ENCODE results near the gene SUN1.
"Not testable (repeated sequence)": the region's sequence is repeated elsewhere in the genome, so short reads cannot be mapped to it uniquely, and the experiment has no call there.

SUN1 gene

DNA sequence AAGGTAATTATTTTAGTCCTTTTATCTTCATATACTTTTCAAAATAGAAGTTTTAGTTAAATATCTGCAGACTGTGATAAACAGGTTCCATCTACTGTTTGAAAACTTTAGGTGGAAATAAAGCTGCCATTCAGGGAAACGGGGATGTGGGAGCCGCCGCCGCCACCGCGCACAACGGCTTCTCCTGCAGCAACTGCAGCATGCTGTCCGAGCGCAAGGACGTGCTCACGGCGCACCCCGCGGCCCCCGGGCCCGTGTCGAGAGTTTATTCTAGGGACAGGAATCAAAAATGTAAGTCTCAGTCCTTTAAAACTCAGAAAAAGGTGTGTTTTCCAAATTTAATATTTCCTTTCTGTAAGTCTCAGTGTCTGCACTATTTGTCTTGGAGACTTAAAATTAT, 11.0 kb downstream of the SUN1 start:
- TF ChIP-seq, protein P1, sequence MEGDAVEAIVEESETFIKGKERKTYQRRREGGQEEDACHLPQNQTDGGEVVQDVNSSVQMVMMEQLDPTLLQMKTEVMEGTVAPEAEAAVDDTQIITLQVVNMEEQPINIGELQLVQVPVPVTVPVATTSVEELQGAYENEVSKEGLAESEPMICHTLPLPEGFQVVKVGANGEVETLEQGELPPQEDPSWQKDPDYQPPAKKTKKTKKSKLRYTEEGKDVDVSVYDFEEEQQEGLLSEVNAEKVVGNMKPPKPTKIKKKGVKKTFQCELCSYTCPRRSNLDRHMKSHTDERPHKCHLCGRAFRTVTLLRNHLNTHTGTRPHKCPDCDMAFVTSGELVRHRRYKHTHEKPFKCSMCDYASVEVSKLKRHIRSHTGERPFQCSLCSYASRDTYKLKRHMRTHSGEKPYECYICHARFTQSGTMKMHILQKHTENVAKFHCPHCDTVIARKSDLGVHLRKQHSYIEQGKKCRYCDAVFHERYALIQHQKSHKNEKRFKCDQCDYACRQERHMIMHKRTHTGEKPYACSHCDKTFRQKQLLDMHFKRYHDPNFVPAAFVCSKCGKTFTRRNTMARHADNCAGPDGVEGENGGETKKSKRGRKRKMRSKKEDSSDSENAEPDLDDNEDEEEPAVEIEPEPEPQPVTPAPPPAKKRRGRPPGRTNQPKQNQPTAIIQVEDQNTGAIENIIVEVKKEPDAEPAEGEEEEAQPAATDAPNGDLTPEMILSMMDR (conservative IDR thresholded peaks at IDR 0.05; ENCODE audit: low read depth, low read length): no peak
- H3K4me3 ChIP-seq (ENCODE audit: low read depth, low read length): no peak overlapping the region
- no peak for DNase-seq (ENCODE audit: low read depth)

DNA sequence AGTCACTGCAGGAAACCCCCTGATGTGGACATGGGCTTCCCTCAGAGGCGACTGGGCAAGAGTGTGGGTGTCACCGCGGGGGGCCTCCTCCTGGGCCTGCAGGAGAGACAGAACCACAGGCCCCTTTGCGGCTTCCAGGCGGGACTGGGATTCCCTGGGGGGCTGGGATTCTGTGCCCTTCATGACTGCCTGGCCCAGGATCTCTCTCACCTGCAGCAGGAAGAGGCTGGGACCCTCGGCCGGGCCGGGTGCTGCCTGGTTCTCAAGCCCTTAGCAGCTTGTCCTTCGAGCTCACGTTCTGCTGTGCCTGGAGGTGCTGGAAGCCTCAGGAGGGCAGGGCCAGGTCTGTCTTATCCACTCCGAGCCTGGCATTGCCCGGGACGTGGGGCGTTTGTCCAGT, 11.8 kb downstream of the SUN1 start:
- no peak overlapping the region for H3K4me3 ChIP-seq (ENCODE audit: low read depth, low read length)
- TF ChIP-seq, protein P1 (conservative IDR thresholded peaks at IDR 0.05; ENCODE audit: low read depth, low read length): no peak

DNA sequence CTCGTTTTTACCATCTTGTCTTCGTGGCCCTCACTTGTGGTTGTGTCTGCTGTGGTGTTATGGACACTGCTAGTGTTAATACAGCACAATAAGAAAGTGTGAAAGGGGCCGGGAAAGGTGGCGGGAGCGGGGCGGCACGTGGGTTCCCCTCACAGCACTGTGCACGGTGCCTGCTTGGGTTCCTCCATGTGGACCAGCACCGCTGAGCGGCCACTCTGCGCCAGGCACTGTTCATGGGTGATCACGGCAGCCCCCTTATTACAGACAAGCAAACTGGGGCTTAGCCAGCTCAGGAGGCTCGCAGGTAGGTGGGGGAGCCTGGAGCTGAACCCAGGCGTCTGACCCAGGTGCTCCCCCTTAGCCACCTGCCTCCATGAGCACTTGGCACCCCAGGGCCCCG, 12.2 kb downstream of the SUN1 start:
- DNase-seq (ENCODE audit: low read depth): no peak

More for the DNA sequence above, 11.8 kb downstream of the SUN1 start:
- DNase-seq (ENCODE audit: low read depth): no peak

DNA sequence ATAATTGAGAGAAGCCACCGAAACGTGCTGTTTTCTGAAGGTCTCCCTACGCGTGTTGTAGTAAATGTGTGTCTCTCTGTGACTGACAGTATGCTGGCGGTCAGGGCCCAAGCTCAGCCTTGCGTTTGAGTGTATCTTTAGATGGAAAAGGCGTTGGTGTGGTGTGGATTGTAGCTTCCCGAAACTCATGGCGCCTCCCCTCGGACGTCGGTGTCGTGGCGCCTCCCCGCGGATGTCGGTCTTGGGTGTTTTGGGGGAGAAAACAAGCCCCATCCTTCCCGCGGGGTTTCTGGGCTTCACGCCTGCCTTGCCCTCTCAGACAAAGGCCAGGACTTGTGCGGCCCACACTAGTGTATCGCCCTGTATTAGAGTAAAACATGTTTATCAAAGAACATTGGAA, 12.8 kb downstream of the SUN1 start:
- H3K4me3 ChIP-seq (ENCODE audit: low read depth, low read length): no peak overlapping the region
- TF ChIP-seq, protein P1 (conservative IDR thresholded peaks at IDR 0.05; ENCODE audit: low read depth, low read length): no peak
- DNase-seq (ENCODE audit: low read depth): no peak

More for the DNA sequence above, 12.2 kb downstream of the SUN1 start:
- TF ChIP-seq, protein P1 (conservative IDR thresholded peaks at IDR 0.05; ENCODE audit: low read depth, low read length): no peak
- H3K4me3 ChIP-seq (ENCODE audit: low read depth, low read length): no peak overlapping the region

DNA sequence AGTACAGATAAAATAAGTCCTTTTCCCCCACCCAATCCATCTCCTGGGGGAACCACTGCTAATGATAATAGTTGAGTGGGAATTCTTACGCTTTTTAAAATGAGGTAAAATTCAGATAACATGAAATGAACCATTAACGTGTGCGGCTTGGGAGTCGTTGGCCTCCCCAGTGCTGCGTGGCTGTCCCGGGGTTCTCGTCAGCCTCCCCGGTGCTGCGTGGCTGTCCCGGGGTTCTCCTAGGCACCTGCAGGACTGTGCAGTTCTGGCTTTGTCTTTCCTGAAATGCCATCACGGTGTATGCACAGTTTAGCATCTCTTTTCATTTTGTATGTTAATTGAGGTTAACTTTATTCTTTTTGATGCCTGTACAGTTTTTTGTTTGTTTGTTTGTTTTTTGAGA, 13.5 kb downstream of the SUN1 start:
- H3K4me3 ChIP-seq (ENCODE audit: low read depth, low read length): no peak overlapping the region
- TF ChIP-seq, protein P1 (conservative IDR thresholded peaks at IDR 0.05; ENCODE audit: low read depth, low read length): no peak
- DNase-seq (ENCODE audit: low read depth): no peak

DNA sequence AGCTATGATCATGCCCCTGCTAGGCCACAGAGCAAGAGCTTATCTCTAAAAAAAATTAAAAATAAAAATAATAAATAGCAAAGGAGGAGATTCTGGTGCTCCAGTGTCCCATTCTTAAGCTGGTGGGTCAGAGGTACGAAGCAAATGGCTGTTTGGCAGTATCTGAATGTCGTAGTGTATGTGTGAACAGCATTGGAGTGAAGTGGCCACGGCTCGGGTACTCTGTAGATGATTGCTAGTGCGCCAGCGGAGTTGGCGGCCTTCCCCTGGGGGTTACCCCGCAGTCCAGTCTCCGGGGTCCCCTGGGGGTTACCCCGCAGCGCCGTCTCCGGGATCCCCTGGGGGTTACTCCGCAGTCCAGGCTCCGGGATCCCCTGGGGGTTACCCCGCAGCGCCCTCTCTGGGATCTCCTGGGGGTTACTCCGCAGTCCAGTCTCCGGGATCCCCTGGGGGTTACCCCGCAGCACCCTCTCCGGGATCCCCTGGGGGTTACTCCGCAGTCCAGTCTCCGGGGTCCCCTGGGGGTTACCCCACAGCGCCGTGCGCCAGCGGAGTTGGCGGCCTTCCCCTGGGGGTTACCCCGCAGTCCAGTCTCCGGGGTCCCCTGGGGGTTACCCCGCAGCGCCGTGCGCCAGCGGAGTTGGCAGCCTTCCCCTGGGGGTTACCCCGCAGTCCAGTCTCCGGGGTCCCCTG, 14.8 kb downstream of the SUN1 start:
- not testable (repeated sequence) for DNase-seq (ENCODE audit: low read depth); H3K4me3 ChIP-seq (ENCODE audit: low read depth, low read length)

DNA sequence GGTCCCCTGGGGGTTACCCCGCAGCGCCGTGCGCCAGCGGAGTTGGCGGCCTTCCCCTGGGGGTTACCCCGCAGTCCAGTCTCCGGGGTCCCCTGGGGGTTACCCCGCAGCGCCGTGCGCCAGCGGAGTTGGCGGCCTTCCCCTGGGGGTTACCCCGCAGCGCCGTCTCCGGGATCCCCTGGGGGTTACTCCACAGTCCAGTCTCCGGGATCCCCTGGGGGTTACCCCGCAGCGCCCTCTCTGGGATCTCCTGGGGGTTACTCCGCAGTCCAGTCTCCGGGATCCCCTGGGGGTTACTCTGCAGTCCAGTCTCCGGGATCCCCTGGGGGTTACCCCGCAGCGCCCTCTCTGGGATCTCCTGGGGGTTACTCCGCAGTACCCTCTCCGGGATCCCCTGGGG, 15.5 kb downstream of the SUN1 start:
- DNase-seq (ENCODE audit: low read depth); H3K4me3 ChIP-seq (ENCODE audit: low read depth, low read length): not testable (repeated sequence)

DNA sequence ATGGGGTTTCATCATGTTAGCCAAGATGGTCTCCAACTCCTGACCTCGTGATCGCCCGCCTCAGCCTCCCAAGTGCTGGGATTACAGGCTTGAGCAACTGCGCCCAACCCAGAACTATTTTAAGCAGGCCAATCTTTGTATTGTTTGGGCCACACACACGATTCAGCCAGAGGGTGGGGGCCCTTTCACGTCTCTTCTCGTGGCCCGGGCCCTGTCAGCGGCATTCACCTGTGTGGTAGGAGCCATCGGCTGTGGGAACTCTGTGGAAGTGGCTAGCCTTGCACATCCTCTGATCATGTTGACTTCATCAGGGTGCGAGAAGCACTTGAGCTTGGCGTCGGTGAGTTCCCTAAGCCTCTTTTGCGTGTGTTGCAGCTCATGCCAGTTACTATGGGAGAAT, 16.9 kb downstream of the SUN1 start:
- DNase-seq (ENCODE audit: low read depth): no peak
- TF ChIP-seq, protein P1 (conservative IDR thresholded peaks at IDR 0.05; ENCODE audit: low read depth, low read length): no peak
- no peak overlapping the region for H3K4me3 ChIP-seq (ENCODE audit: low read depth, low read length)

Measured in choroid plexus epithelial cell (primary cell).